ENCODE measurements around the gene SPSB1.

- TF ChIP-seq POLR2A (IDR thresholded peaks at IDR 0.05), result no peak
- no peak for TF ChIP-seq CTCF (IDR thresholded peaks at IDR 0.05)
Measured at GRCh38 chr1:9297831-9298230, 5.1 kb downstream of the SPSB1 start.

All from Peyer's patch (tissue), 4 donors.